Ascending aorta (tissue), 2 donors: ENCODE measurements around the gene SELENOO. TPM values are rescaled to one million over a fixed set of nuclear protein-coding genes. Genes with fewer than 3 reads are reported as not detected.
"Not testable (repeated sequence)": the region's sequence is repeated elsewhere in the genome, so short reads cannot be mapped to it uniquely, and the experiment has no call there.

Experiments used
- DNase-seq, 2 donors: peaks; one replicate each; pipeline ENCODE4 v3.0.0-alpha.2; 2019; ENCODE audit warnings: low spot score in 2 of 2
- H3K27ac ChIP-seq, 2 donors: fragments of 200-600 bp; sonication (generic); one replicate each; pipeline ENCODE4 v1.5.1; 2016 to 2017; ENCODE audit warnings: mild to moderate bottlenecking in 1 of 2
- H3K27me3 ChIP-seq: fragments of 200-600 bp; sonication (generic); one replicate; pipeline ENCODE4 v1.5.1; 2017
- H3K36me3 ChIP-seq, 2 donors: fragments of 200-600 bp; sonication (generic); one replicate each; pipeline ENCODE4 v1.5.1; 2016
- H3K4me1 ChIP-seq, 2 donors: fragments of 200-600 bp; sonication (generic); one replicate each; pipeline ENCODE4 v1.5.1; 2016 to 2017; ENCODE audit warnings: mild to moderate bottlenecking in 1 of 2
- H3K4me3 ChIP-seq, 2 donors: fragments of 200-600 bp; sonication (generic); one replicate each; pipeline ENCODE4 v1.5.1; 2016 to 2017; ENCODE audit warnings: mild to moderate bottlenecking in 1 of 2
- H3K9me3 ChIP-seq, 2 donors: fragments of 200-600 bp; sonication (generic); one replicate each; pipeline ENCODE4 v1.5.1; 2016
- intact Hi-C: fragments of 100-400 bp; cut with DNase I; formaldehyde crosslinking; loops from one replicate; pipeline ENCODE4 v1.15.1; 2023
- total RNA-seq: library from RNA; depleted of rRNA; stranded (reverse); fragments of >200 nt; gene quantifications from one replicate; pipeline ENCODE4 v1.1.0, GENCODE V29; 2016
- TF ChIP-seq, protein P1 (sequence below), 3 experiments: fragments of 200-600 bp in 2 of 3; fragments of 450-650 bp in 1 of 3; sonication (generic) in 2 of 3; IDR thresholded peaks; one replicate each; pipeline ENCODE4 v1.5.1; 2016 to 2019; ENCODE audit warnings: antibody characterized with exemption in 3 of 3, mild to moderate bottlenecking in 1 of 3, moderate library complexity in 1 of 3

The SELENOO gene
- total RNA-seq, 1 donor from 2014 or later, result 41.7 TPM

GRCh38 chr22:50160947-50161346, 39.9 kb upstream of the SELENOO start:
- intact Hi-C loops, result no loop called here
- no peak for DNase-seq
- Histone ChIP-seq H3K4me3 (no peak overlapping the region), H3K36me3 (no peaks in the 10 kb centered on the region), H3K27me3 (no peaks in the 10 kb centered on the region), H3K27ac (no peak overlapping the region), H3K4me1 (no peaks in the 10 kb centered on the region), H3K9me3 (no peaks in the 10 kb centered on the region)
- TF ChIP-seq, protein P1, sequence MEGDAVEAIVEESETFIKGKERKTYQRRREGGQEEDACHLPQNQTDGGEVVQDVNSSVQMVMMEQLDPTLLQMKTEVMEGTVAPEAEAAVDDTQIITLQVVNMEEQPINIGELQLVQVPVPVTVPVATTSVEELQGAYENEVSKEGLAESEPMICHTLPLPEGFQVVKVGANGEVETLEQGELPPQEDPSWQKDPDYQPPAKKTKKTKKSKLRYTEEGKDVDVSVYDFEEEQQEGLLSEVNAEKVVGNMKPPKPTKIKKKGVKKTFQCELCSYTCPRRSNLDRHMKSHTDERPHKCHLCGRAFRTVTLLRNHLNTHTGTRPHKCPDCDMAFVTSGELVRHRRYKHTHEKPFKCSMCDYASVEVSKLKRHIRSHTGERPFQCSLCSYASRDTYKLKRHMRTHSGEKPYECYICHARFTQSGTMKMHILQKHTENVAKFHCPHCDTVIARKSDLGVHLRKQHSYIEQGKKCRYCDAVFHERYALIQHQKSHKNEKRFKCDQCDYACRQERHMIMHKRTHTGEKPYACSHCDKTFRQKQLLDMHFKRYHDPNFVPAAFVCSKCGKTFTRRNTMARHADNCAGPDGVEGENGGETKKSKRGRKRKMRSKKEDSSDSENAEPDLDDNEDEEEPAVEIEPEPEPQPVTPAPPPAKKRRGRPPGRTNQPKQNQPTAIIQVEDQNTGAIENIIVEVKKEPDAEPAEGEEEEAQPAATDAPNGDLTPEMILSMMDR (IDR thresholded peaks at IDR 0.05), result no peak

- no peak for DNase-seq
- Histone ChIP-seq H3K27me3 (no peaks in the 10 kb centered on the region), H3K4me3 (no peak overlapping the region), H3K36me3 (no peaks in the 10 kb centered on the region), H3K27ac (no peak overlapping the region), H3K4me1 (no peaks in the 10 kb centered on the region), H3K9me3 (no peaks in the 10 kb centered on the region)
- TF ChIP-seq, protein P1 (IDR thresholded peaks at IDR 0.05), result no peak
- intact Hi-C loops, result no loop called here
Observed at GRCh38 chr22:50161508-50162390, 39.1 kb upstream of the SELENOO start.

- DNase-seq, result no peak
- TF ChIP-seq, protein P1 (IDR thresholded peaks at IDR 0.05), result no peak
- intact Hi-C loops, result no loop called here
- H3K4me3 ChIP-seq, result no peak overlapping the region
- H3K9me3 ChIP-seq, result no peaks in the 10 kb centered on the region
- H3K36me3 ChIP-seq, result no peaks in the 10 kb centered on the region
- no peaks in the 10 kb centered on the region for H3K27me3 ChIP-seq
- no peaks in the 10 kb centered on the region for H3K4me1 ChIP-seq
- no peak overlapping the region for H3K27ac ChIP-seq
Observed at GRCh38 chr22:50162391-50162956, 38.3 kb upstream of the SELENOO start.

- Histone ChIP-seq H3K27ac (no peak overlapping the region), H3K36me3 (no peaks in the 10 kb centered on the region), H3K9me3 (no peaks in the 10 kb centered on the region), H3K4me3 (no peak overlapping the region), H3K4me1 (peaks cover 4 to 5% of the 10 kb centered on the region in 2 donors), H3K27me3 (no peaks in the 10 kb centered on the region)
- TF ChIP-seq, protein P1 (IDR thresholded peaks at IDR 0.05), result no peak
- no peak for DNase-seq
- intact Hi-C loops, result no loop called here
Observed at GRCh38 chr22:50165436-50166123, 35.2 kb upstream of the SELENOO start.

GRCh38 chr22:50167689-50168489, 32.9 kb upstream of the SELENOO start:
- Histone ChIP-seq H3K4me1 (peaks cover 4 to 5% of the 10 kb centered on the region in 2 donors), H3K27ac (no peak overlapping the region), H3K4me3 (no peak overlapping the region), H3K9me3 (no peaks in the 10 kb centered on the region), H3K27me3 (no peaks in the 10 kb centered on the region), H3K36me3 (no peaks in the 10 kb centered on the region)
- TF ChIP-seq, protein P1 (IDR thresholded peaks at IDR 0.05), result no peak
- no peak for DNase-seq
- intact Hi-C loops, result no loop called here

- DNase-seq, intact Hi-C loops, H3K4me3 ChIP-seq, H3K9me3 ChIP-seq, H3K4me1 ChIP-seq, H3K36me3 ChIP-seq, H3K27ac ChIP-seq, H3K27me3 ChIP-seq: not testable (repeated sequence)
Observed at GRCh38 chr22:50168490-50169180, 32.2 kb upstream of the SELENOO start.
